Endothelial cell of umbilical vein (primary cell): Measurements from ENCODE around the gene BICD2. TPM values are rescaled to one million over a fixed set of nuclear protein-coding genes. Genes with fewer than 3 reads are reported as not detected.

Source experiments
- BruUV-seq: library from RNA; stranded (reverse); fragments of 400-500 nt; replicated peaks from 2 replicates; lab custom pipeline; 2021; lab: Mats Ljungman, UMichigan
- CTCF ChIA-PET: fragments of 300-600, 350-600 bp; sonication (Branson Sonifier 250); formaldehyde crosslinking; loops from one replicate; lab custom pipeline; 2021; ENCODE audit warnings: antibody characterized with exemption, inconsistent platforms; lab: Charles Lee
- POLR2A ChIA-PET: fragments of 300-600, 350-600 bp; sonication (Branson Sonifier 250); formaldehyde crosslinking; loops from one replicate; lab custom pipeline; 2021; ENCODE audit warnings: antibody characterized with exemption, inconsistent platforms; lab: Charles Lee
- DNase-seq: peaks from one replicate; pipeline ENCODE4 v3.0.0-alpha.2; 2011; ENCODE audit warnings: low read depth, low spot score
- FAIRE-seq: peaks from 2 replicates; lab custom pipeline; 2011; peaks lifted over from hg19 to GRCh38; lab: Jason Lieb, UNC
- H2AFZ ChIP-seq: 2 replicates; pipeline ENCODE4 v1.6.0; 2012; ENCODE audit warnings: low read depth, low read length, control low read depth, inconsistent platforms
- H3K27ac ChIP-seq: 2 replicates; pipeline ENCODE4 v1.5.1; 2011; ENCODE audit warnings: low read depth, mild to moderate bottlenecking, control low read depth, low read length, moderate library complexity; ENCODE audit not compliant: insufficient read depth
- H3K27me3 ChIP-seq, 2 experiments: 2 replicates each; pipeline versions ENCODE4 v1.6.0 to v1.6.1; 2011; ENCODE audit warnings: low read length in 2 of 2, mixed read lengths in 1 of 2; ENCODE audit not compliant: control insufficient read depth in 2 of 2, insufficient read depth in 2 of 2
- H3K36me3 ChIP-seq, 2 experiments: 2 replicates in 1 of 2; 3 replicates in 1 of 2; pipeline ENCODE4 v1.5.1; 2011; ENCODE audit warnings: low read length in 2 of 2, mild to moderate bottlenecking in 1 of 2, moderate library complexity in 1 of 2; ENCODE audit not compliant: control insufficient read depth in 2 of 2, insufficient read depth in 2 of 2; ENCODE audit errors: extremely low read depth in 1 of 2
- H3K4me1 ChIP-seq: 3 replicates; pipeline ENCODE4 v1.5.1; 2011; ENCODE audit warnings: mild to moderate bottlenecking, low read length; ENCODE audit not compliant: control insufficient read depth, insufficient read depth; ENCODE audit errors: extremely low read depth
- H3K4me2 ChIP-seq: 2 replicates; pipeline ENCODE4 v1.6.1; 2011; ENCODE audit warnings: low read length, control low read depth, mixed read lengths; ENCODE audit not compliant: insufficient read depth
- H3K4me3 ChIP-seq, 3 experiments: fragments of 200-600 bp in 1 of 3; sonication (generic), shearing (Covaris generic) in 1 of 3; replicated peaks in 1 of 3; 2 replicates each; pipeline ENCODE4 v1.5.1; 2011 to 2016; ENCODE audit warnings: control low read depth in 3 of 3, low read length in 3 of 3, mild to moderate bottlenecking in 2 of 3, inconsistent platforms in 1 of 3, low read depth in 1 of 3, moderate library complexity in 1 of 3; ENCODE audit not compliant: insufficient read depth in 1 of 3
- H3K79me2 ChIP-seq: 2 replicates; pipeline ENCODE4 v1.6.0; 2012; ENCODE audit warnings: low read length, inconsistent platforms; ENCODE audit not compliant: control insufficient read depth, insufficient read depth
- H3K9ac ChIP-seq: replicated peaks from 2 replicates; pipeline ENCODE3; 2011; ENCODE audit warnings: low read length, control low read depth; ENCODE audit not compliant: insufficient read depth; ENCODE audit errors: extremely low read depth
- H3K9me1 ChIP-seq: replicated peaks from 3 replicates; pipeline ENCODE4 v1.6.0; 2011; ENCODE audit warnings: mild to moderate bottlenecking, low read length; ENCODE audit not compliant: control insufficient read depth, insufficient read depth; ENCODE audit errors: extremely low read depth
- H3K9me3 ChIP-seq: replicated peaks from 2 replicates; pipeline ENCODE4 v1.5.1; 2012; ENCODE audit warnings: low read length, inconsistent platforms; ENCODE audit not compliant: control insufficient read depth, insufficient read depth
- H4K20me1 ChIP-seq: replicated peaks from 2 replicates; pipeline ENCODE3; 2011; ENCODE audit warnings: mild to moderate bottlenecking, low read length; ENCODE audit not compliant: control insufficient read depth, insufficient read depth; ENCODE audit errors: extremely low read depth
- EZH2 ChIP-seq: IDR thresholded peaks from 2 replicates; pipeline ENCODE4 v1.6.1; 2012; ENCODE audit warnings: borderline replicate concordance, low read depth, mild to moderate bottlenecking, moderate library complexity, low read length, inconsistent platforms; ENCODE audit not compliant: severe bottlenecking
- FOS ChIP-seq: IDR thresholded peaks from 2 replicates; pipeline ENCODE4 v1.6.1; 2011; ENCODE audit warnings: mild to moderate bottlenecking, low read length, moderate library complexity, borderline replicate concordance; ENCODE audit not compliant: insufficient read depth
- GATA2 ChIP-seq: IDR thresholded peaks from 2 replicates; pipeline ENCODE4 v1.7.0; 2011; ENCODE audit warnings: low read depth, mild to moderate bottlenecking, moderate library complexity, mixed read lengths, low read length; ENCODE audit not compliant: insufficient read length, insufficient read depth
- JUN ChIP-seq: IDR thresholded peaks from 2 replicates; pipeline ENCODE4 v1.6.1; 2011; ENCODE audit warnings: borderline replicate concordance, low read depth; ENCODE audit not compliant: insufficient read length, insufficient read depth
- MAX ChIP-seq: IDR thresholded peaks from 2 replicates; pipeline ENCODE4 v1.6.1; 2011; ENCODE audit not compliant: insufficient read depth, insufficient read length
- MYC ChIP-seq: IDR thresholded peaks from one replicate; pipeline ENCODE4 v1.6.1; 2011; ENCODE audit warnings: mild to moderate bottlenecking, low read depth, low read length
- POLR2A ChIP-seq: IDR thresholded peaks from 2 replicates; pipeline ENCODE4 v1.6.1; 2012; ENCODE audit warnings: low read depth, mild to moderate bottlenecking, control low read depth, low read length
- POLR2AphosphoS5 ChIP-seq: IDR thresholded peaks from 2 replicates; pipeline ENCODE4 v1.6.1; 2012; ENCODE audit warnings: low read depth, mild to moderate bottlenecking, control low read depth, low read length, moderate library complexity; ENCODE audit not compliant: insufficient read depth
- dilution Hi-C: fragments of 300-500 bp; cut with MboI; formaldehyde crosslinking; loops from one replicate; pipeline ENCODE4 v1.15.0; 2019; ENCODE audit warnings: low sequenced_read_pairs; ENCODE audit not compliant: extremely low pct_ligation_motif_present
- intact Hi-C: fragments of 100-400 bp; cut with micrococcal nuclease; formaldehyde crosslinking; loops from one replicate; pipeline ENCODE4 v1.10.0; 2022
- polyA plus RNA-seq, 4 experiments: library from polyadenylated mRNA; depleted of rRNA in 3 of 4; stranded (reverse) in 3 of 4; unstranded in 1 of 4; fragments of >200 nt; gene quantifications; 2 replicates each; pipeline versions ENCODE4 v1.2.1 to v1.2.3, GENCODE V29; 2011 to 2012; ENCODE audit warnings: missing spikeins in 1 of 4
- total RNA-seq: library from RNA; stranded (reverse); gene quantifications from 2 replicates; pipeline ENCODE4 v1.2.3, GENCODE V29; 2021
- TF ChIP-seq, protein P1 (sequence below), 2 donors: IDR thresholded peaks; 1 replicate in 1 of 2; 2 replicates in 1 of 2; pipeline ENCODE4 v1.5.1; 2011; ENCODE audit warnings: low read length in 2 of 2, mild to moderate bottlenecking in 2 of 2, moderate library complexity in 2 of 2, control low read depth in 1 of 2, inconsistent platforms in 1 of 2, low read depth in 1 of 2; ENCODE audit not compliant: insufficient read depth in 1 of 2; ENCODE audit errors: extremely low read depth in 1 of 2

BICD2 gene
- total and polyA plus RNA-seq, 2 donors (not counting 3 experiments of a cell fraction or from before 2014, with no cell fraction given) = 14.3 to 39.3 TPM

GRCh38 chr9:92752812-92753404 is 11.7 kb downstream of the BICD2 start:
- Histone ChIP-seq H3K4me2 (peak overlapping the region; percentile 67), H3K9me3 (no peaks in the 10 kb centered on the region), H2AFZ (no peak overlapping the region), H4K20me1 (no peaks in the 10 kb centered on the region), H3K79me2 (peaks cover 76% of the 10 kb centered on the region), H3K9ac (no peak overlapping the region), H3K27me3 (no peaks in the 10 kb centered on the region), H3K36me3 (no peaks in the 10 kb centered on the region), H3K9me1 (no peaks in the 10 kb centered on the region), H3K4me1 (peaks cover 14% of the 10 kb centered on the region), H3K4me3 (no peak overlapping the region), H3K27ac (peak overlapping the region; percentile 20)
- TF ChIP-seq GATA2 (no peak), FOS (no peak), JUN (no peak), MAX (no peak), MYC (no peak), POLR2AphosphoS5 (no peak), POLR2A (no peak), EZH2 (no peak)
- TF ChIP-seq, protein P1, sequence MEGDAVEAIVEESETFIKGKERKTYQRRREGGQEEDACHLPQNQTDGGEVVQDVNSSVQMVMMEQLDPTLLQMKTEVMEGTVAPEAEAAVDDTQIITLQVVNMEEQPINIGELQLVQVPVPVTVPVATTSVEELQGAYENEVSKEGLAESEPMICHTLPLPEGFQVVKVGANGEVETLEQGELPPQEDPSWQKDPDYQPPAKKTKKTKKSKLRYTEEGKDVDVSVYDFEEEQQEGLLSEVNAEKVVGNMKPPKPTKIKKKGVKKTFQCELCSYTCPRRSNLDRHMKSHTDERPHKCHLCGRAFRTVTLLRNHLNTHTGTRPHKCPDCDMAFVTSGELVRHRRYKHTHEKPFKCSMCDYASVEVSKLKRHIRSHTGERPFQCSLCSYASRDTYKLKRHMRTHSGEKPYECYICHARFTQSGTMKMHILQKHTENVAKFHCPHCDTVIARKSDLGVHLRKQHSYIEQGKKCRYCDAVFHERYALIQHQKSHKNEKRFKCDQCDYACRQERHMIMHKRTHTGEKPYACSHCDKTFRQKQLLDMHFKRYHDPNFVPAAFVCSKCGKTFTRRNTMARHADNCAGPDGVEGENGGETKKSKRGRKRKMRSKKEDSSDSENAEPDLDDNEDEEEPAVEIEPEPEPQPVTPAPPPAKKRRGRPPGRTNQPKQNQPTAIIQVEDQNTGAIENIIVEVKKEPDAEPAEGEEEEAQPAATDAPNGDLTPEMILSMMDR (IDR thresholded peaks at IDR 0.05; ENCODE audit: extremely low read depth in 1 of 2, insufficient read depth in 1 of 2, low read depth in 1 of 2, low read length in 2 of 2) = no peak
- ChIA-PET POLR2A (interaction anchor here (1.1 kb wide), 1 partner anchor 11 kb away, joined by 6 read pairs; the partner anchor contains the start of gene BICD2), CTCF (no interaction called here)
- intact Hi-C loops = loop anchor here (1.0 kb wide), 1 partner anchor 12 kb away; no protein-coding TSS in a partner anchor
- BruUV-seq = no TSS peak
- DNase-seq (peak; percentile 29), FAIRE-seq (peak; percentile 70)
- dilution Hi-C loops = no loop called here
